COLO668 (cell line): ENCODE data around the gene NEDD4.
"Not testable (repeated sequence)": the region's sequence is repeated elsewhere in the genome, so short reads cannot be mapped to it uniquely, and the experiment has no call there.

Source experiments
- DNase-seq: peaks from one replicate; lab custom pipeline; 2025; ENCODE audit not compliant: unreplicated experiment; lab: John Stamatoyannopoulos, UW

NEDD4 gene

DNA sequence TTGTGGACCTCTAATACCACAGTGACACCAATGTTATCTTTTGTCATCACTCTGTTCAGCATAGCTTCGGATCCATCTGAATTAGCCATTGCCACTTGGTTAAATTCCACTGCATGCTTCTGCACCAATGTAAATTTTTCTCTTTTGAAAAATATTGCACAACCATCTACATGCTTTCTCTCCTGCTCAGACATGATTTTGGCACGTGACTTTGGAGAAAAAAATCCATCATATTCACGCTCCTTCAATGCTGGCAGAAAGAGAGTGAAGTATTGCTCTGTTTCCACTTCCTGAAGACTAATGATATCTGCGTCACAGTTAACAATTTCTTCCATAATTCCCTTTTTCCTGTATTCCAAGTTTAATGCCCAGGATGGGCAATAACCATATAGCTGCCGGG lies 13.0 kb upstream of the NEDD4 start:
- DNase-seq, result not testable (repeated sequence)

- DNase-seq, result not testable (repeated sequence)
These were observed 10.9 kb upstream of the NEDD4 start for GRCh38 chr15:56004281-56004680.

DNA sequence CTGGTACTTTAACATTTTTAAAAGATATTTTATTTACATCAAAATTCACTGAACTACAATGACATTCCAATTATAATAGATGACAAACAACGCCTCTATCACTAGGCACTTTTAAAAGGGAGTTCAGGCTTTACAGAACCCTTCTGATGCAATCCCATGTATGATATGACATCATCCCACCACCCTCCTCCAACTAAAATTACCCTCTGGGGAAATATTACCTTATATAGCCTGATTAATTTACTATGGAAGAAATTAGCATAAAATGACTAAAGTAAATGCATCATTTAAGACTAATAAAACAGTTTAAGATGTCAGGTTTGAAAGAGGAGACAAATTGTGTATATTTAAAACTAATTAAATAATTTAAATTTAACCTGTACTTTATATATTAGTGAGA lies 10.4 kb upstream of the NEDD4 start:
- not testable (repeated sequence) for DNase-seq

GRCh38 chr15:56003277-56003676 lies 9.9 kb upstream of the NEDD4 start:
- not testable (repeated sequence) for DNase-seq

DNA sequence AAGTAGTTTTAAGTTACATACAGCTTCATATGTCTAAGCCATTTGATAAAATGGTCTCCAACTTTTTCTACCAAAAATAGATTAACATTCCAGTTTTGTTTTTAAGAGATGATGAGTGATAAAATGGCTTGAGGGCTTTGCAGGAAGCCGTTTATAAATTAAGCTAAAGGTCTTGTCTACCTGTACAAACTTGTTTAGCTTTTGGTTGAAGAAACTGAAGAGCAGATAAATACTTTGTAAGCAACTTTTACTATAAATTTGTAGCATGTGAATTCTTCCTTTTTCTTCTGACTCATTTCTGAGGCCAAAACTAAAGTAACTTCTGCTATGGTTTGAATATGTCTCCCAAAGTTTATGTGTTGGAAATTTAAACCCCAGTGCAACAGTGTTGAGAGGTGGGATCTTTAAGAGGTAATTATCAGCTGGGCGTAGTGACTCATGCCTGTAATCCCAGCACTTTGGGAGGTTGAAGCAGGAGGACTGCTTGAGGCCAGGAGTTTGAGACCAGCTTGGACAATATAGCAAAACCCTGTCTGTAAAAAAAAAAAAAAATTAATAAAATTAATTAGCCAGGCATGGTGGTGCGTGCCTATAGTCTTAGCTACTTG lies 8.2 kb upstream of the NEDD4 start:
- no peak for DNase-seq

- DNase-seq, result no peak
These were observed 6.2 kb upstream of the NEDD4 start for GRCh38 chr15:55999658-56000057.

GRCh38 chr15:55998478-55998877 lies 5.1 kb upstream of the NEDD4 start:
- no peak for DNase-seq

DNA sequence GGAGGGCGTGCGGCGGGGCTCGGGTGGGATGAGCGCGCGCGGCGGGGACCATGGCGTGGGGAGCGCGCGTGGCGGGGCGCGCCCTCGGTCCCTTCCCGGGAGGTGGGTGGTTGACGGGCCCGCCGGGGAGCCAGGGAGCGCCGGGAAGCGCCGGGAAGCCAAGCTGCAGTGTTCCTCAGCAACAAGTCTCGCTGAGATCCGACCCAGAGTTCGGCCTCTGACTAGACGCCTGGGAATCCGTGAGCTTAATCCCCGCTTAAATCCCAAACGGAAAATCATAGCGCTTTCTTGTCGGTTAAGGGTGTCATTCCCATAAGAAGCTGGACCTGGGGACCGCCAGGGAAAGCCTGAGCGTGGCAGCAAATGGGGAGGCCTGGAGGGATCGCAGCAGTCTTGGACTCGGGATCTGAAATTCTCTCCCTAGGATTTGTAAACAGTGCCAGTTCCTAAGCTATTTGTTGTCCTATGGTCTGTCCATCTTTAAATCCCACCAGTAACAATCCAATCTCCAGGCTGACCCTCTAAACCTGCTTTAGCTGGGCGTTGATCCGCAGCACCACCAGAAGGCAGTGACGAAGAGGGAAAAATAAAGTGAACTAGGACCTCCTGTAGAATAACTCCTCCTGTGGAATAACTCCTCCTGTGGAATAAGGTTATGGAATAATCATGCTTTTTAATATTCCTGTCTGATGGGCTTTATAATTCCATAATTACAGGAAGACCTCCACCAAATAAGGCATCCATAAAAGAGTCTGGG lies 570 bp upstream of the NEDD4 start:
- no peak for DNase-seq

- no peak for DNase-seq
These were observed 672 bp downstream of the NEDD4 start for GRCh38 chr15:55992769-55993110.

DNA sequence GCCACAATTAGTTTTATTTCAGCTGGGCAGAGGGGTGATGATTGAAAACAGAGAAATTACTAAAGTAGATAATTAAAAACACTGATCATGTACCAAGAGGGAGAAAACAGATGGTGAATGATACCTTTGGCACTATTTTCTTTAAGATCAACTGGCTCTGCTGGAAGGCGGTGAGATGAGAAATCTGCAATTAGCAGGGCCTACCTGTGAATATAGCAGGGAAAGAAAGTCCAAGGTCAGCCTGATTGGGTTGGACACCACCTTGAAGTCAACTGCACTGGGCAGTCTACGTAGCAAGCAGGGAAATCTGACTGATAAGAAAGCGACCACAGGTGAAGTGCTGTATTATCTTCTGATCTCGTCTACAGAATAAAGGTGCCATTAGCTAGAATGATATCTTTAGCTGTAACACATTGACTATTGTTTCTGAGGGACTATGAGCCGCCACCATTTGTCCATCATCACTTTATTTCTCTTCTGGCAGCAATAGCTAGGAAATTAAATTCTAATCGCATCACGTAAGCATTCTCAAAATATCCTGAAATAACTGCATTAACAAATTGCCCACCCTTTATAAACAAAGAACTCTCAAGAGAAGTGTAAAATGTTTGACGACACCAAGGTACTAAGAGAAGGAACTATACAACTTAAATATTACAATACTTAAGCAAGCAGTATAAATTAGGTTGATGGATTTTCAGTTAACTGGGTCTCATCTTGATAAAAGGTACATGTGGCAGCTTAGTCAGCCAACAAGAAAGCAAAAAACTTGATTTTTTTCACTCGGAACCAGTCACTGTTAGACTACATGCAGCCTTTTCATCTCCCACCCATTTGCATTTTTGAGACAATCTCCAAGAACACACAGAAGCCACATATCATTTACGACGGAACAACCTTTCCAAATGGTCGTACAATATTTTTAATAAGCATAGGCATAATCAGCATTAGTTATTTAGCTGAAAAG lies 1.3 kb downstream of the NEDD4 start:
- no peak for DNase-seq

GRCh38 chr15:55990998-55991397 lies 2.4 kb downstream of the NEDD4 start:
- no peak for DNase-seq

DNA sequence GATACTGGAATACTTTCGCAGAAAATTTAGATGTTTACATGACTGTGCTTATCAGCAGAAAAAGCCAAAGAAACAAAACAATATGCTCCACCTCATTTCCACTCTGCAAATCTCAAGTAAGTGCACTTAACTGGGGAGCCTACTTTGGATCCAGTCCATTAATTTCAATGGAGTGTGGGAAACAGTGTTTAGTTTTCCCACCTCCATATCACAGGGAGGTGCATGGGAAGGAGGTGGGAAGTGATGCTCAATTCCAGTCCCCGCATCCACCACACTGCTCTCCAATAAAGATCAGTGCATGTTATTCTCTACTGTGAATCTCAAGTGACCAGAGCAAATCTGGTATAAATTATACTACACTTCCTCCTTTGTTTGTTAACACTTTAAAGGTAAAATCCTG lies 2.9 kb downstream of the NEDD4 start:
- DNase-seq, result no peak

GRCh38 chr15:55989383-55989782 lies 4.0 kb downstream of the NEDD4 start:
- DNase-seq, result no peak

DNA sequence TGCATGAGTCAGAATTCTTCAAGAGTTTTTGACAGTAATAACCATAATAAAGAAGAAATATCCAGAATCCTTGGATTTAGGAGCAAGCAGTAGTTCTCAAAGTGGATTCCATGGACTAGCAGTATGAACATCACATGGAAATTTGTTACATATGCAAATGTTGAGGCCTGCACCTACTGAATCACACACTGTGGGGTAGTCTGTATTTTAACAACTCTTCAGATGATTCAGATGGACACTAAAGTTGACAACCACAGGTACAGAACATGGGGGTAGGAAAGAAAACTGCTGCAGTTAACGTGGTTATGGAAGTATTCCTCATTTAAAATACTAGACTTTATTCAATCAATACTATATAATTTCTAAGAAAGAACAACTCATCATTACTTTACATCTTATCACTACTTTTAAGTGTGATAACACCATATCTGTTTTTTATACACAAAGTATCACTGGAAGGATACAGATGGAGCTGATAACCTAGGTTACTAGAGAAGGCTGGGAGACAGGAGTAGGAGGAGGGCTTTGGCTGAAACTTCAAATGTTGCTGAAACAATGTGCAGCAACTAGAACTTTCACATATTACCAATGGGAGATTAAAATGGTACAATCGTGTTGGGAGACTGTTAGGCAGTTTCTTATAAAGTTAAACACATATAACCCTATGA lies 11.7 kb downstream of the NEDD4 start:
- DNase-seq, result no peak

GRCh38 chr15:55980511-55980910 lies 12.9 kb downstream of the NEDD4 start:
- DNase-seq, result no peak

DNA sequence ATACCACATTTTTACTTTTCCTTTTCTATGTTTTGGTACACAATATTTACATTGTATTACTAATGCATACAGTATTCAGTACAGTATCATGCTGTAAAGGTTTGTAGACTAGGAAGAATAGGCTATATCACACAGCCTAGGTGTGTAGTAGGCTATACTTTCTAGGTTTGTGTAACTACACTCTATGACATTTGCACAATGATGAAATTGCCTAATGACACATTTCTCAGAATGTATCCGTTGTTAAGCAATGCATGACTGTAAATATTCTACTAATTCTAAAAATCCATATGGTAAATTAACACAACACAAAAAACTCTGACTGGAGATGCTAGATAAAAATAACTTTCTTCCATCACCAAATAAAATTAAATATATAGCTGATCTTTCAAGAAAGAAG lies 16.2 kb downstream of the NEDD4 start:
- DNase-seq, result no peak

DNA sequence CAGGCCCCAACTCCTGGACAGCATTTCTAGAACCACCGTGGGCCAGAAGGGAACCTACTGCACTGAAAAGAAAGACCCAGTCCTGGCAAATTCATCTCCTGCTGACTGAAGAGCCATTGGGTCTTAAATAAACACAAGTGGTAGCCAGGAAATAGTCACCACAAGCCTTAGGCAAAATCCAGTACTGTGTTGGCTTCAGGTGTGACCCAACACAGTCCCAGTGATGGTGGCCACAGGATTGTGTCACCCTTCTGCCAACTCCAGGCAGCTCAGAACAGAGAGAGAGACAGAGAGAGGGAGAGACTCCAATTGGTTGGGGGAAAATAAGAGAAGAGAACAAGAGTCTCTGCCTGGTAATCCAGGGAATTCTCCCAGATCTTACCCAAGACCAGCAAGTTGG lies 23.1 kb downstream of the NEDD4 start:
- DNase-seq, result no peak

GRCh38 chr15:55969582-55969981 lies 23.8 kb downstream of the NEDD4 start:
- DNase-seq, result no peak

GRCh38 chr15:55968923-55969322 lies 24.5 kb downstream of the NEDD4 start:
- no peak for DNase-seq

GRCh38 chr15:55965091-55965490 lies 28.3 kb downstream of the NEDD4 start:
- DNase-seq, result no peak

GRCh38 chr15:55960946-55961345 lies 32.5 kb downstream of the NEDD4 start:
- DNase-seq, result no peak
